SIG-M5 treated with dmso at 0.1 percent for 504 hours (cell line): Measurements from ENCODE around the gene AFTPH.

Experiments used
- DNase-seq: peaks from one replicate; lab custom pipeline; 2025; ENCODE audit not compliant: unreplicated experiment; lab: John Stamatoyannopoulos, UW

Gene AFTPH

DNA sequence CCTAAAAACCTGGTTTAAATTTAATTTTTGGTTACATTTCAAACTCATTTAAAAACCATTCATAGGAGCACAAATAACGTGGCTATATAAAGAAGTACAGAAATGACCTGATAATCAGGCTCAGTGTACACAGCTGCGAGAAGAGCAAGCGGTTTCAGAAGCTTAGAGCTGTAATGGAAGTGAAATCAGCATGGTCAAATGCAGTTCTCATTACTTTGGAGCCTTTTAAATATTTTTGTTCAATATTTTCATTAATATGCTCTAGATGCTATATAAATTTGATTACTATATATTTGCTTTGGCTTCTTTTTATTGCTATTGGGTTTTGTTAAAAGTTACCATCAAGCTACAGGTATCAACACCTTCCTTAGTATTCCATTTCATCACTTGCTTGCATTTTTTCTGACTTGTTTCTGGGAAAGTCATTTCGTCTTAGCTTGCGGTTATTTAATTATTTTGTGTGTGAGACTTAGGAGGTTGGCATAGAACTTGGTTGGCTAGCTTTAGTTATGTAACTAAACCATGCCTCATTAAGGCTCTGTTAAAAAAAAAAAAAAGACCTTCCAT lies 58.7 kb downstream of the AFTPH start:
- no peak for DNase-seq

DNA sequence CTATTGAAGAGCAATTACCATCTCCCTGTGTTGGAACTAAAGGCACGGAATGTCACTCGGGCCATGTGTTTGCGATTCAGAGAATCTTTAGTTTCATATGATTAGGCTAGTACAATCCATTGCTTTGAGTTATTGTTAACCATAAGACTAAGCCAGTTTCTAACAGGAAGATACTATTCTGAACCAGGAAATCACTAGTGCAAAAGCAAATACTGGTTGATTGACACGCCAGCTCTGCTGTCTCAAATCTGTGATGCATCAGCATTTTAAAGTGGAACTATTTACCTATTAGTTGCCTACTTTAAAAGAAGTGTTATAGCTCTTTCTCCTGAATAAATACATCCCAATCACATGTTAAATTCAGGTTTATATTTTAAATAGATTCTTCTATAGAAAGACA lies 61.9 kb downstream of the AFTPH start:
- no peak for DNase-seq

DNA sequence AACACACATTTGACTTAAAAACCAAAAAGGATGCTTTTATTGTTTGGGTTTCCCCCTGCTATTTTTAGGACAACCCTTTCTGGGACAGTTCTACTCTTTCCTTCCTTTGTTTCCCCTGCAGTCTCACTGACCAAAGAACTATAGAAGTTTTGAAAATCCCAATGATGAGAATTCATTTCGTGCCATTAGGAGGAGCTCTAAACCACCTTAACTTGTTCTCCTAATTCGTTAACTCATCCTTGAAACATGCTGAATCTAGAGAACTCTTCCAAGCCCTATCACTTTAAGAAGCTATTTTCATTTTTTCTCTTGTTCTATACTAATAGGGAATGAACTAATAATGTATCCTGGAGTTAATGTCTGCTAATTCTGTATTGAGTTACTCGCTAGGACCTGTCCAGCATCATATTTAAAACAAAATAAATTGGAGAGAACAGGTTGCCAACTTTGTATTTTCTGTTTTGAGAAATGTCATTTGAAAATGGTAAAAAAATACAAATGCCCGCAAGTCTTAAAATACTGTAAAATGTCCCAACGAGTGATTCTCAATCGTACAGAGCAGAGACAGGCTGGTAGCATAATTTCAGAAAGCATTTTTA lies 62.9 kb downstream of the AFTPH start:
- DNase-seq = peak; percentile 70

DNA sequence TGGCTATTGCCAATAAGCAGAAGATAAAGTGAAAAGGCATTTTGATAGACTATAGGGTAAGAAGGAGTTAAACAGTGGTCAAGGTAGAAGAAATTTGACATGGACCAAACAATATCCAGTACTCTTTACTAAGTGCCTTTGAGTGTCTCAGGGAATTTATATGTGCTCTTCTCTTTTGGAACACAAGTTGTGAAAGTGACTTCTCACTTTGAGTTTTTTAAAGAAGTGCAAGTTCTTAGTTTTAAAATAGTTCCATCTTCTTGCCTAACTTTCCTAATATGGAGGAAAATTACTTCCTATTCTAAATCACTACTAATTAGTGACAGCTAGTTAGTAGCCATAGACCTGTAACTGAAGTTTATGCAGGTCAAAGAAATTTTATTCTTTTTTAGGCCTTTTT lies 63.4 kb downstream of the AFTPH start:
- DNase-seq = peak; percentile 51

DNA sequence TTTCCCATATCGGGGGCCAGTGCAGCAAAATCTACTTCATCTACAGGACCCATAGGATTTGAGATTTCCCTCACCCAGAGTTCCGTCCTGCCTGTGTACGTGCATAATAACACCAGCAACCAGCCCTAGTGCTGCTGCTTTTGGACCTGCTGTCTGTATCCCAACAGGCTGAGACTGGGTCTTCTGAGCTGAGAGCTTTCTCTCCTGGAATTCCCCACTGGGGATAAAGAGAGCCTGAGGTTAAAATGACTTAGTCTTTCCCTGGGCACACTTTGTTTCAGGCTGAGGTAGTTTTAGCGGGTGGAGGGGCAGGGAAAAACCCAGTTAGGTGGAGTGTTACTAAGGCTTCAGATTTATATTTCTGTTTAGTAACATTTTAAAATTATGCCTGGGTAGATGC lies 67.1 kb downstream of the AFTPH start:
- no peak for DNase-seq

DNA sequence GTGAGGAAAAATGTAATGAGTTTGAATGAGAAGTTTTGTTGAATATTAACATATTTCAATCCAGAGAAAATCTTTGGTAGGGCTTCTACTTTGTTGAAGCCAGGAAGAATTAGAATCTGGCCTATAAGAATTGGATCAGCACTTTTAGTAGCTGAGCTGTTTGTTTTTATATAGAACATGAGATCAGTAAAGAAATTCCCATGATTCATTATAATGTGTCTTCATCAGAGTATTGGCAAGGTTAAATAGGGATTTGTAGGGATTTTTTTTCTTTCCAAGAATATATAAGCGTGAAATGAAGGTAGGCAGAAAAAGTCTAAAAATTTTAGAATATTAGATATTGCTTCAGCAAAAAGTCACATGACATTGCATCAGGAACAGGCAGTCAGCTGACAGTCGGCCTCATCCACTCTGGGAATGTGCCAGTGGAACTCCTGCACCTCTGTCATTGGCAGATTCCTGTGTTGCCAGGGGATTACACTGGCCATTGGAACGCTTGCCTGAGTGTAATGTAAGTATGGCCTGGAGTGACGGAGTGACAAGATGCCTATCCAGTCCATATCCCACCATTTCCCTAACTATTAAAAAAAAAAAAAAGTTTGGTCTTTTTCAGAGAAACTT lies 69.0 kb downstream of the AFTPH start:
- no peak for DNase-seq

DNA sequence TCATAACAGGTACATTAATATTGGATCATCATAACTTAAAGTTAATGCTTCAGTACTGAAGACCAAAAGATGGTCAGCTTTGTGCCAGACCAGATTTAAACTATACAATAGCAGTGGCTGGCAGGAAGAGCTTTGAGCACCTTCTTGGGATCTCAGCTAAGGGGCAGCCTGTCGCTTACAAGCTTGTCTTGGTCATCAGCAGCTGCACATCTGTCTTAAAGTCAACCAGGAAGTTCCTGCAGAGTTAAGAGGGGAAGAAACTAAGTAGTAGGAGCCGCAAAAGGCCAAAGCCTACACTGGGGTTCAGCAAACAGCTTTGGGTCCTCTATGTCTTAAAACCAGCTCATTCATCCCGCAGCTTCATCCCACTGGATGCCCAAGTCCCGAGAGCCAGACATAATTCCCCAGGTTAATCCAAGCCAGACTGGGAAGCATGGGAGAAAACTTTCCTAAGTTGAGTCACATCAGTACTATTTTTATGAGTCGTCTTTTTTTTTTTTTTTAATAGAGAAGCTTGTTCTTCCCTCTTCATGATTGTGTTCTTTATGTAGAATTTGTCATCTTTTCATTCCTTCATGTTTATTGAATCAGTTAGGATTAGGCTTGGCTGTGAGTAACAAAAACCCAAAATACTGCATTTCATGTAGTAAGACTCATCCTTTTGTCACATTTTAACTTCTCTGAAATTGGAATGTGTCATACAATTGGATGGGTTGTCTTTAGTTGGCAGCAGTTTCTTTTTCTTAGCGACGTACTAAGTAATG lies 70.3 kb downstream of the AFTPH start:
- DNase-seq = no peak

DNA sequence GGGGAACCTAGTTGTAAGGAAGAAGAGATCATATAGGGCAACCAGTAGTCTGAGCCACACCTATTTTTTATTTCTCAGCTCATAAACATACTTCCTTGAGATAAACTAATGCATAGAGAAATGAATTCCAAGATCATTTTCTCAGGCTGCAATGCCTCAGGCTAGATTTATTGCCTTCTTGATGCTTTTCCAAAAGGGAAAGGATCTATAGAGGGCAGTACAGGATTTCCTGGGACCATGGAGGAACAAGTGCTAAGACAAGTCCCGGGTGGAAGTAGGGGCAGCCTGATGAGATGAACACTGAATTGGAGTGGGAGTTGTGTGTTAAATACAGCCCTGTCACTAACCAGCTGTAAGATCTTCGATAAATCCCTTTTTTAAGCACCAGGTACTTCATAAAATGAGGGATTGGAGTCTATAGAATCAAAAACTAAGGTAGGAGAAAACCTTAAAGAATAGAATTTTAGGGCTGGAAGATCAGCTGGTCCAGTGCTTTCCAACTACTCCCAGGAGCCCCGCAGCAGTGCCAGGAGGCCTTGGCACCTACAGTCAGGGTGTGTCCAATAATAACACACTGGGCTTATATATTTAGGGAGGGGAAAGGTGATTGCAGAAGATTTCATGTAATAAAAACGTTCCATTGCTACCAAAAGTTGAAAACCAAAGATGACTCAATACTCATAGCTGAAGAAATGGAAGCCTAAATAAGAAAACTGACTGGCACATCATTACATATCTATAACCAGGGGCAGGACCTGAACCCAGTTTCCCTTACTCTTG lies 71.5 kb downstream of the AFTPH start:
- DNase-seq = no peak

DNA sequence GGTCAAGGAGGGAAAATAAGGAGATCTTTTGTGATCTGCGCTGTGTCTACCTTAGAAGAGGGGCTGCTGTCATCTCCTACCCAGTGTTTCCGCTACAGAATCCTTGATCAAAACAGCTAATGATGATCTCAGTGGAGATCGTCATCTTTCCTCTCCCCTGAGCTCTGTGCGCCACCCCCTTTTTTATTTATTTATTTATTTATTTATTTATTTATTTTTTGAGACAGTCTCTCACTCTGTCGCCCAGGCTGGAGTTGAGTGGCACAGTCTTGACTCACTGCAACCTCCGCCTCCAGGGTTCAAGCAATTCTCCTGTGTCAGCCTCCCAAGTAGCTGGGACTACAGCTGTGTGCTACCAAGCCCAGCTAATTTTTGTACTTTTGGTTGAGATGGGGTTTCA lies 74.1 kb downstream of the AFTPH start:
- no peak for DNase-seq

DNA sequence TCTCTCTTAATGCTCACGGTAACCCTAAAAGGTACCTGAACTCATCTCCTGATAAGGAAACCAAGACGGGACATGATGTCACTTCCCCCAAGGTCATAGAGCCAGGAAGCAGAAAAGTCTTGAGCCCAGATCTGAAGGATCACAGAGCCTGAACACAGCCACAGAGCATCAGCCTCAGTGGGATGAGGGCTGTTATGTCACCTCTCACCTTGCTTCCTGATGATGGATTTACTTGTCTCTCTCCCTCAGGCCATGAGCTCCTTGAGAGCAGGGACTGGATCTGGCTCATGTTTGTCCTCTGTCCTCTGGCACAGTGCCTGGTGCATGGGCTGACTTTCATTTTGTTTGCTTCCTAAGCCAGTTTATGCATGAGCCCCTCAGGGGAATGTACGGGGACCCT lies 75.3 kb downstream of the AFTPH start:
- DNase-seq = no peak

DNA sequence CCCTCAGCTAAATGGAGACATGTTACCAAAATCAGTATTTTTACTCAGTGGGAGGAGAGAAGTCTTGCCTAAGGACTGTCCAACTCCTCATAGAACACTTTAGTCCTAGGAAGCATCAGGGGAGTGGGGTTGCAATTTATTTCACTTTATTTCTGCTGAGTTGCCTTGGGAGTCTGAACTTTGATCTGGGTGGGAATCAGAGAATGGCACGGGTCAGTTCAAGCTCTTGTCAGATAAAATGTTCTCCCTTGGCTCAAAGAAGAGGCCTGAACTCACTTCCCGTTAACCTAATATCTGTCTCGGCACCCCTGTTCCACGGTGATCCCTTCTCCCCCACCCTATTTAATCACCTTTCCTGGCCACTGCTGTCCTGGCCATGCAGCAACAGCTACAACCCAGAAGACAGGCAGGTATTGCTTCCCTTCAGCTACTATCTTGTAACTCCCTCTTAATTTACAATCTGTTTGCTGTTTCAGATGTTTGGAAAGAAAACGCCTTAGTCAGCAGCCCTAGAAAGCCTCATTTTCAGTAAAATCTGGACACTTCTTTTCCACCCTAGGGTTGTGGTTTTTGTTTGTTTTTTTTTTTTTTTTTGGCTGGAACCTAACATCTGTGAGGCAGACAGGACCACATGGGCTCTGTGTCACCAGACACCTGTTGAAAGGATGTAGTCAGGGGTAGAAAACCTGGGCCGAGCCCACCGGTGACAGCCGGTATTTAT lies 77.1 kb downstream of the AFTPH start:
- no peak for DNase-seq

DNA sequence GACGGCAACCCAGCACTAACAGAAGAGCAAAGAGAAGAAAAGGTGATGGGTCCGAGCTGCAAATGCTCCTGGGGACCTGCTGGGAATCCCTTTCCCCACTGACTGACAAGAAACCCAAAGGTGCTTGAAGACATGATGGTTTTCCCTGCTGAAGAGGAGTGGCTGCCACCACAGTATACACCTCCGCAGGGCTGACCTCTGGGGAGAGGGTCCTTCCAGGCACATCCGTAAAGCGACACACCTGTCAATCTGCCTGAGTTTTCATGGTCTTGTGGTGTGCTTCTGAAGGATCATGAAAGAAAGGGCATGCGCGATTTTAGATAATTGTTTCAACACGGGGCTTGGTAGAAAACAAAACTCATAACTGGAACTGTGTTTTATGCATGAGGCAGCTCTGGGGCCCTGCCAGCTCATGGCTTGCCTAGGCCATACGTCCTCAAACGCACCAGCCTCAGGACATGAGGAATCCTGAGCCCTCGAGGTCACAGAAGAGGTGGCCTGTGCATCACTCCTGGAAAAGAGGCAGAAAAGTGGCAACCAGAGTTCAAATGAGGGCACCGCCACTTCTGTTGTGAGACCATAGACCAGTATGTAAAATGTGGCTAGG lies 77.8 kb downstream of the AFTPH start:
- DNase-seq = no peak

DNA sequence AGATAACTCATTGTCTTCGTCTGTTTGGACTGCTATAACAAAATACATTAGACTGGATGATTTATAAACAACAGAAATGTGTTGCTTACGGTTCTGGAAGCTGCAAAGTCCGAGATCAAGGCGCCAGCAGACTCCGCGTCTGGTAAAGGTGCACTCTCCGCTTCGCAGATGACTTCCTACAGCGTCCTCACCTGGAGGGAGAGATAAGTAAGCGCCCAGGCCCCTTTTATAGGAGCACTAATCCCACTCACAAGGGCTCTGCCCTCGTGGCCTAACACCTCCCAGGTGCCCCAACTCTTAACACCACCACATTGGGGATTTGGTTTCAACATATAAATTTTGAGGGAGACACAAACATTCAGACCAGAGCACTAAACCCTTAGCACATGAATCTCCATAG lies 78.3 kb downstream of the AFTPH start:
- no peak for DNase-seq

DNA sequence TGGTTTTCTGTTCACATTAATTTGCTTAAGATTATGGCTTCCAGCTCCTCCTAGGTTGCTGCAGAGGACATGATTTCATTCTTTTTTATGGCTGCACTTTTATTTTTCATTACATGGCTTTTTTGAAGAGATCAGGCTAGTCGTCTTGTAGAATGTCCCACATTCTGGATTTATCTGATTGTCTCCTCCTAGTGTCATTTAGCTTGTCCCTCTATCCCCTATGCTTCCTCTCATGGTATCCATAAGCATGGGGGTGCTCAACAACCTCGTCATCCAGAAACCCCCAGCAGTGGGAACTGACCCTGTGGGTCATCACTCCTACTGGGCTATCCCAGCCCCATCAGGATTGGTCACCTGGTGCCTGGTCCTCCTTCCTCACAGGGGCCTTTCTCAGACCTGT lies 80.0 kb downstream of the AFTPH start:
- no peak for DNase-seq

DNA sequence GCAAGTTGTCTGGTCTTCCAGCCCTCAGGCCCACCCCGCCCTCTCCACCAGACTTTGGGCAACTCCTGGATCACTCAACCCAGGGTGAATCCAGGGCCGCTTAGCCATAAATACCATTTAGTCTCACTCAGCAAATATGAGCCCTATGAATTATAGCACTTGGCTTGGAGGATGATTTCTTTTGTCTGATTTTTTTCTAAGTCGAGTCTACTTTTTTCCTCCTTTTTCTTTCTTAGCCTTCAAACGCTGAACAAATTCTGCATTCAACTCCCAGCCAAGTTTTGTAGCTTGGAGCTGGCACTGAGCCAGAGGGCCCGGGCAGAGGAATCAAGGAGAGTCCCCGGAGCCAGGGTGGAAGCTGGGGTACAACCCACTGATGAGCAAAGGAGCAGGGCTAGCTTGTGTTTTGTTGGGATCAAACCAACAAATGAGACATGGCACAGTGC lies 80.9 kb downstream of the AFTPH start:
- DNase-seq = no peak

DNA sequence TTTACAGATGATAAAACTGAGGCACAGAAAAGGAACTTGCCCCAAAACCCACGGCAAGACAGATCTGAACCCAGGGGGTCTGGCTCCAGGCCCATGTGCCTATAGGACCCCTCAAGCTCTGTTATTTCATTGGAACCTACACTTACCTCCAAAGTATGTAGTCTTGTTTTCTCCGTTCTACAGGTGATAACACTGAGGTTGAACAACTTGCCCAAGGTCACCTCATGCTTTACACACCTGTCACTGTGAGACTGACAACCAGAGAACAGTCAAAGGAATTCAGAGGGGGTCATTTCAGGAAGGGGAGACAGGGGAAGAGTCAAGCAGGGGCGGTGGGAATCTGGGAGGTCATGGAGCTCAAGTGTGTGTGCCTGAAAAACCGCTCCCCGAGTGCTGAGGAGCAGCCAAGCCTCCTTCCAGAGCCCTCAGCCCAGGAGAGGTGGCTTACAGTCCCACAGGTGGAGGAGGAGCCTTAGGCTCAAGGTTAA lies 81.9 kb downstream of the AFTPH start:
- no peak for DNase-seq

DNA sequence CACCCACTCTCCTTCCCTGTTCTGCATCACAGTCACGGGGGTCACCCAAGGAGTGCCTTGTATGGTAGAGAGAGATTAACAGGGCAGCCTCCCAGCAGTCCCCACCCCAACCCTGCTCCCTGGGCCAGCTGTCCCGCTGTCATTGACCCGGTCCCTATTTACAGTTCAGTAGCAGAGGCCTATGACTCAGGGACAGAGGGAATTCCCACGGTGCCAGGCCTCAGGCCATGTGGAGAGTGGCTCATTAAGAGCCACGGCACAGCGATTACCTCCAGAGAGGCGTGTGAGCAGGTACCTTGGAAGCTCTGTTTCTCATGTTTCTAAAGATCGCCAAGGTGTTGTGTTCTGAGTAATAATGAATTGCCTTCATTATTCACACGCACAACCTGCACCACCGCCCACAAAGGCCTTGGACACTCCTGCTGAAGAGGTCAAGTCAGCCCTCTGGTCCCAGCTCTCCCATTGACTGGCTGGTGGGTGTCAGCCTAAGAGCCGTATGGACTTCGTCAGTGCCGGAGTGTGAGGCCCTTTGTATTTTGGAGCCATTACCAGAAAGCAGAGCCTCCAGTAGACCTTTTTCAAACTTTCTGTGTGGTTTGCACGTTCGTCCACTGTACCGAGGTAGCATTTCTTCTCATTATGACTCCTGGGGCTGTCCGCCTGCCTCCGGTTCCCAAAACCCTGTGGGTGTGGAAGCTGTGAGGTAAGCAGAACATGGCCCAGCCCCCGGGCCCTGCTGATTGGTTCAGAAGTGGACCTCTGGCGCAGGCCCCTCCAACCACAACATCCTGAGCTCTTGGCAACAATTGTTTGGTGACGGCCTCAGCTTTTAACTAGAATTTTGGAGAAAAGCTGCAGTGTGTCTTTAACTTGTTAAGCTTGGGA lies 82.6 kb downstream of the AFTPH start:
- peak; percentile 45 for DNase-seq

DNA sequence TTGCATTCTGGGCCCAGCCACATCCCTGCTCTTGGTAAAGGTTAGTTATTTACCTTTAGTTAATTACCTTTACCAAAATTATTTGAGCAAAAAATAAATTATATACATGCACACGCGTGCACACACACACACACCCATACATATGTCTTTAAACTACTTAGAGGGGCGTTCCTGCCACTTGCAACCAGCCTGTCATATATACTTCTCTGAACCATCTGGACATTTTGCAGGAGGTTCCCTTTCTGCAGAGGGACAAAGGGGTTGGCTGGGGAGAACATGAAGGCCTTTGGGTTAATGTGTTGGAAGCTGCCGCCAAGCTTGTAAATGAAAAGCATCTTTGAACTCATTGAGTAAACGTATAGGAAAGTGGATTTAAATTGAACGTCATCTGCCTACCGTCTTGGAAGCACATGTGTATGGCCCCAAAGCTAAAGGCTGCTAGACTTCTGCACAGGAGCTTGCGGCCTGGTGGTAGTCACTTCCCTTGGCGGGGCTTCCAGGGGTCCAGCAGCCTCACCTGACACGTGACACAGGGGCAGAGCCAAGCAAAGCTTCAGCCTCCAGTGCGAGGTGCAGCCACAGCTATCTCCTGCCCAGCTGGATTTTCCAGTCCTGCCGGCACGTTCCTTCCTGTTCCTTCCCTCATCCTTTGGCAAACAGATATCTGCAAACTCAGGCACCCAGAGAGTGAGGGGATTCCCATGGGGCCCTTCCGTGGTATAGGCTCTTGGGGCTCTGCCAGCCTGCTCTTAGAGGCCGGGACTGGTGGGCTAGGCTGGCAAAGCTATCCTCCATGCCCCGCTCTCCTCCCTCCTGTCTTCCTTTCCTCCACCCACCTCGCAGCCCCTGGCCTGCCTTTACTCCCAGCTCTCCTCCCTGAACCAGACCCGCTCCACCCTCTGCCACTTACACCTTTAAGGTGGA lies 83.5 kb downstream of the AFTPH start:
- DNase-seq = peak; percentile 25
